Mesendoderm (in vitro differentiated cells): ENCODE measurements around the gene TNIP1.

Experiments used
- DNase-seq: peaks from one replicate; pipeline ENCODE4 v3.0.0; 2013
- H2AK5ac ChIP-seq: 2 replicates; pipeline ENCODE4 v1.6.1; 2013; ENCODE audit warnings: low read length, inconsistent platforms
- H2BK120ac ChIP-seq: 2 replicates; pipeline ENCODE4 v1.6.1; 2013; ENCODE audit warnings: low read depth, mild to moderate bottlenecking, low read length, moderate library complexity, mixed read lengths
- H2BK15ac ChIP-seq: replicated peaks from 2 replicates; pipeline ENCODE4 v1.6.1; 2013; ENCODE audit warnings: low read depth, mild to moderate bottlenecking, moderate library complexity
- H2BK5ac ChIP-seq: 2 replicates; pipeline ENCODE4 v1.6.1; 2013; ENCODE audit warnings: low read length, inconsistent platforms
- H3K18ac ChIP-seq: 2 replicates; pipeline ENCODE4 v1.6.1; 2013; ENCODE audit warnings: mild to moderate bottlenecking, low read length, mixed read lengths
- H3K23ac ChIP-seq: one replicate; pipeline ENCODE4 v1.6.1; 2013; ENCODE audit warnings: low read length
- H3K27ac ChIP-seq: 2 replicates; pipeline ENCODE4 v1.5.1; 2013; ENCODE audit warnings: low read depth, mild to moderate bottlenecking, inconsistent platforms, low read length, moderate library complexity
- H3K27me3 ChIP-seq: 2 replicates; pipeline ENCODE4 v1.6.1; 2013; ENCODE audit warnings: low read length, control low read depth, mild to moderate bottlenecking, inconsistent platforms; ENCODE audit not compliant: insufficient read depth, poor library complexity
- H3K36me3 ChIP-seq: 2 replicates; pipeline ENCODE4 v1.6.1; 2013; ENCODE audit warnings: low read length, inconsistent platforms; ENCODE audit not compliant: control insufficient read depth, insufficient read depth
- H3K4ac ChIP-seq: one replicate; pipeline ENCODE4 v1.6.1; 2013; ENCODE audit warnings: low read depth, mild to moderate bottlenecking, low read length, moderate library complexity
- H3K4me1 ChIP-seq: 2 replicates; pipeline ENCODE4 v1.6.1; 2013; ENCODE audit warnings: low read depth, low read length, inconsistent platforms; ENCODE audit not compliant: control insufficient read depth
- H3K4me2 ChIP-seq: 2 replicates; pipeline ENCODE4 v1.6.1; 2013; ENCODE audit warnings: low read length
- H3K4me3 ChIP-seq: 2 replicates; pipeline ENCODE4 v1.5.1; 2013; ENCODE audit warnings: mild to moderate bottlenecking, low read length
- H3K56ac ChIP-seq: one replicate; pipeline ENCODE4 v1.6.1; 2013; ENCODE audit warnings: low read length
- H3K79me1 ChIP-seq: 2 replicates; pipeline ENCODE4 v1.6.1; 2013; ENCODE audit warnings: low read length, inconsistent platforms
- H3K79me2 ChIP-seq: 2 replicates; pipeline ENCODE4 v1.6.1; 2013; ENCODE audit warnings: mild to moderate bottlenecking, low read length; ENCODE audit not compliant: control insufficient read depth, insufficient read depth
- H3K9ac ChIP-seq: 2 replicates; pipeline ENCODE4 v1.6.1; 2013; ENCODE audit warnings: low read length, inconsistent platforms
- H4K5ac ChIP-seq: one replicate; pipeline ENCODE4 v1.6.1; 2013; ENCODE audit warnings: low read length
- H4K8ac ChIP-seq: one replicate; pipeline ENCODE4 v1.6.1; 2013; ENCODE audit warnings: low read depth, mild to moderate bottlenecking, control low read depth, low read length, moderate library complexity
- WGBS: extraction: QIAGEN DNeasy Blood & Tissue Kit; methylation state at CpG from one replicate; pipeline ENCODE4 v1.1.7; 2013; ENCODE audit warnings: low lambda C conversion rate, missing lambda C conversion rate; ENCODE audit not compliant: insufficient coverage; ENCODE audit errors: extremely low coverage; 5-methylcytosine and 5-hydroxymethylcytosine counted together

TNIP1 gene

GRCh38 chr5:151048526-151048925 lies 32.3 kb downstream of the TNIP1 start:
- Histone ChIP-seq H4K8ac (no peak overlapping the region), H3K27ac (no peak overlapping the region), H2AK5ac (no peak overlapping the region), H3K4me1 (no peaks in the 10 kb centered on the region), H3K4me2 (no peak overlapping the region), H3K4me3 (no peak overlapping the region), H3K79me2 (no peaks in the 10 kb centered on the region), H3K56ac (no peak overlapping the region), H2BK5ac (no peak overlapping the region), H3K23ac (no peak overlapping the region), H2BK120ac (no peak overlapping the region), H3K18ac (no peak overlapping the region), H3K79me1 (no peaks in the 10 kb centered on the region), H3K4ac (no peak overlapping the region), H4K5ac (no peak overlapping the region), H3K36me3 (no peaks in the 10 kb centered on the region), H3K27me3 (no peaks in the 10 kb centered on the region), H3K9ac (no peak overlapping the region), H2BK15ac (no peak overlapping the region)
- DNase-seq: peak; percentile 69
- WGBS: no CpG with 5 or more reads among the region's 7 CpGs

GRCh38 chr5:151047814-151048425 lies 32.9 kb downstream of the TNIP1 start:
- Histone ChIP-seq H2BK120ac (no peak overlapping the region), H2BK15ac (no peak overlapping the region), H3K36me3 (no peaks in the 10 kb centered on the region), H4K5ac (no peak overlapping the region), H3K9ac (no peak overlapping the region), H3K79me2 (no peaks in the 10 kb centered on the region), H3K18ac (no peak overlapping the region), H3K4me1 (no peaks in the 10 kb centered on the region), H3K4me3 (no peak overlapping the region), H3K23ac (no peak overlapping the region), H3K4ac (no peak overlapping the region), H3K56ac (no peak overlapping the region), H2BK5ac (no peak overlapping the region), H4K8ac (no peak overlapping the region), H3K79me1 (no peaks in the 10 kb centered on the region), H3K27ac (no peak overlapping the region), H2AK5ac (no peak overlapping the region), H3K27me3 (no peaks in the 10 kb centered on the region), H3K4me2 (no peak overlapping the region)
- WGBS: no CpG with 5 or more reads among the region's 13 CpGs
- DNase-seq: peak; percentile 50

- H2AK5ac ChIP-seq: no peak overlapping the region
- no peaks in the 10 kb centered on the region for H3K79me1 ChIP-seq
- H3K27me3 ChIP-seq: no peaks in the 10 kb centered on the region
- no peak overlapping the region for H3K4me3 ChIP-seq
- H2BK120ac ChIP-seq: no peak overlapping the region
- no peaks in the 10 kb centered on the region for H3K79me2 ChIP-seq
- H3K18ac ChIP-seq: no peak overlapping the region
- no peak overlapping the region for H2BK15ac ChIP-seq
- H3K9ac ChIP-seq: no peak overlapping the region
- H3K4ac ChIP-seq: no peak overlapping the region
- no peak overlapping the region for H2BK5ac ChIP-seq
- H3K36me3 ChIP-seq: no peaks in the 10 kb centered on the region
- no peak overlapping the region for H3K23ac ChIP-seq
- no peak overlapping the region for H3K56ac ChIP-seq
- no peak overlapping the region for H3K27ac ChIP-seq
- WGBS: no CpG with 5 or more reads among the region's 12 CpGs
- no peak overlapping the region for H4K5ac ChIP-seq
- no peak for DNase-seq
- no peaks in the 10 kb centered on the region for H3K4me1 ChIP-seq
- no peak overlapping the region for H3K4me2 ChIP-seq
- H4K8ac ChIP-seq: no peak overlapping the region
Observed at GRCh38 chr5:151042453-151043093, 38.3 kb downstream of the TNIP1 start.

- no peak overlapping the region for H3K9ac ChIP-seq
- H3K4ac ChIP-seq: no peak overlapping the region
- H2BK15ac ChIP-seq: no peak overlapping the region
- WGBS: no CpG with 5 or more reads among the region's 11 CpGs
- H3K18ac ChIP-seq: no peak overlapping the region
- no peak overlapping the region for H3K4me2 ChIP-seq
- no peak overlapping the region for H3K27ac ChIP-seq
- no peak overlapping the region for H2BK5ac ChIP-seq
- no peaks in the 10 kb centered on the region for H3K79me1 ChIP-seq
- no peak overlapping the region for H3K23ac ChIP-seq
- H3K56ac ChIP-seq: no peak overlapping the region
- H4K5ac ChIP-seq: no peak overlapping the region
- H3K36me3 ChIP-seq: no peaks in the 10 kb centered on the region
- no peak overlapping the region for H4K8ac ChIP-seq
- H3K27me3 ChIP-seq: no peaks in the 10 kb centered on the region
- H3K4me3 ChIP-seq: no peak overlapping the region
- DNase-seq: peak; percentile 58
- H2BK120ac ChIP-seq: no peak overlapping the region
- peaks cover under 1% of the 10 kb centered on the region for H3K4me1 ChIP-seq
- no peaks in the 10 kb centered on the region for H3K79me2 ChIP-seq
- H2AK5ac ChIP-seq: no peak overlapping the region
Observed at GRCh38 chr5:151041577-151042268, 39.1 kb downstream of the TNIP1 start.

- DNase-seq: peak; percentile 71
- no peak overlapping the region for H3K9ac ChIP-seq
- no peak overlapping the region for H3K23ac ChIP-seq
- H2AK5ac ChIP-seq: no peak overlapping the region
- no peak overlapping the region for H2BK5ac ChIP-seq
- no peaks in the 10 kb centered on the region for H3K27me3 ChIP-seq
- H3K4me1 ChIP-seq: peaks cover 2% of the 10 kb centered on the region
- H4K8ac ChIP-seq: no peak overlapping the region
- H3K56ac ChIP-seq: no peak overlapping the region
- no peak overlapping the region for H3K4me2 ChIP-seq
- H3K4me3 ChIP-seq: no peak overlapping the region
- H3K4ac ChIP-seq: no peak overlapping the region
- no peak overlapping the region for H2BK120ac ChIP-seq
- peaks cover 2% of the 10 kb centered on the region for H3K36me3 ChIP-seq
- no peak overlapping the region for H4K5ac ChIP-seq
- H3K18ac ChIP-seq: no peak overlapping the region
- WGBS: no CpG with 5 or more reads among the region's 8 CpGs
- no peaks in the 10 kb centered on the region for H3K79me2 ChIP-seq
- no peak overlapping the region for H2BK15ac ChIP-seq
- H3K79me1 ChIP-seq: no peaks in the 10 kb centered on the region
- H3K27ac ChIP-seq: no peak overlapping the region
Observed at GRCh38 chr5:151040211-151040747, 40.6 kb downstream of the TNIP1 start.
